ENCODE results near the gene ZFHX3.

- TF ChIP-seq MAX (IDR thresholded peaks at IDR 0.05; ENCODE audit: insufficient read depth, insufficient read length), result no peak
- TF ChIP-seq POLR2A (IDR thresholded peaks at IDR 0.05; ENCODE audit: low read depth, low read length), result no peak
- no peak for TF ChIP-seq CTCF (IDR thresholded peaks at IDR 0.05; ENCODE audit: extremely low read depth in 1 of 2, insufficient read depth in 1 of 2, low read depth in 1 of 2, low read length in 2 of 2)
- no peak for TF ChIP-seq EZH2 (IDR thresholded peaks at IDR 0.05; ENCODE audit: borderline replicate concordance, low read depth, low read length, severe bottlenecking)
- no peak for TF ChIP-seq POLR2AphosphoS5 (IDR thresholded peaks at IDR 0.05; ENCODE audit: insufficient read depth, low read depth, low read length)
- no peak for TF ChIP-seq GATA2 (IDR thresholded peaks at IDR 0.05; ENCODE audit: insufficient read depth, insufficient read length, low read depth, low read length)
- no peak for TF ChIP-seq JUN (IDR thresholded peaks at IDR 0.05; ENCODE audit: borderline replicate concordance, insufficient read depth, insufficient read length, low read depth)
- TF ChIP-seq FOS (IDR thresholded peaks at IDR 0.05; ENCODE audit: borderline replicate concordance, insufficient read depth, low read length), result no peak
These were observed 33.0 kb upstream of the ZFHX3 start for GRCh38 chr16:73080931-73081330.

All from endothelial cell of umbilical vein (primary cell).